Measurements from ENCODE around the gene HSFX1. TPM values are rescaled to one million over a fixed set of nuclear protein-coding genes. Genes with fewer than 3 reads are reported as not detected.
"Not testable (repeated sequence)": the region's sequence is repeated elsewhere in the genome, so short reads cannot be mapped to it uniquely, and the experiment has no call there.

Gene HSFX1
- polyA plus RNA-seq, 1 donor from 2014 or later: 0.57 TPM

- no peaks in the 10 kb centered on the region for H3K36me3 ChIP-seq (ENCODE audit: insufficient read depth, low read length)
- H2AFZ ChIP-seq (ENCODE audit: low read depth, low read length): no peak overlapping the region
- H3K4me3 ChIP-seq (ENCODE audit: low read length): no peak overlapping the region
- TF ChIP-seq, protein P1, sequence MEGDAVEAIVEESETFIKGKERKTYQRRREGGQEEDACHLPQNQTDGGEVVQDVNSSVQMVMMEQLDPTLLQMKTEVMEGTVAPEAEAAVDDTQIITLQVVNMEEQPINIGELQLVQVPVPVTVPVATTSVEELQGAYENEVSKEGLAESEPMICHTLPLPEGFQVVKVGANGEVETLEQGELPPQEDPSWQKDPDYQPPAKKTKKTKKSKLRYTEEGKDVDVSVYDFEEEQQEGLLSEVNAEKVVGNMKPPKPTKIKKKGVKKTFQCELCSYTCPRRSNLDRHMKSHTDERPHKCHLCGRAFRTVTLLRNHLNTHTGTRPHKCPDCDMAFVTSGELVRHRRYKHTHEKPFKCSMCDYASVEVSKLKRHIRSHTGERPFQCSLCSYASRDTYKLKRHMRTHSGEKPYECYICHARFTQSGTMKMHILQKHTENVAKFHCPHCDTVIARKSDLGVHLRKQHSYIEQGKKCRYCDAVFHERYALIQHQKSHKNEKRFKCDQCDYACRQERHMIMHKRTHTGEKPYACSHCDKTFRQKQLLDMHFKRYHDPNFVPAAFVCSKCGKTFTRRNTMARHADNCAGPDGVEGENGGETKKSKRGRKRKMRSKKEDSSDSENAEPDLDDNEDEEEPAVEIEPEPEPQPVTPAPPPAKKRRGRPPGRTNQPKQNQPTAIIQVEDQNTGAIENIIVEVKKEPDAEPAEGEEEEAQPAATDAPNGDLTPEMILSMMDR (IDR thresholded peaks at IDR 0.05; ENCODE audit: poor library complexity, severe bottlenecking): no peak
- TF ChIP-seq, protein P2, sequence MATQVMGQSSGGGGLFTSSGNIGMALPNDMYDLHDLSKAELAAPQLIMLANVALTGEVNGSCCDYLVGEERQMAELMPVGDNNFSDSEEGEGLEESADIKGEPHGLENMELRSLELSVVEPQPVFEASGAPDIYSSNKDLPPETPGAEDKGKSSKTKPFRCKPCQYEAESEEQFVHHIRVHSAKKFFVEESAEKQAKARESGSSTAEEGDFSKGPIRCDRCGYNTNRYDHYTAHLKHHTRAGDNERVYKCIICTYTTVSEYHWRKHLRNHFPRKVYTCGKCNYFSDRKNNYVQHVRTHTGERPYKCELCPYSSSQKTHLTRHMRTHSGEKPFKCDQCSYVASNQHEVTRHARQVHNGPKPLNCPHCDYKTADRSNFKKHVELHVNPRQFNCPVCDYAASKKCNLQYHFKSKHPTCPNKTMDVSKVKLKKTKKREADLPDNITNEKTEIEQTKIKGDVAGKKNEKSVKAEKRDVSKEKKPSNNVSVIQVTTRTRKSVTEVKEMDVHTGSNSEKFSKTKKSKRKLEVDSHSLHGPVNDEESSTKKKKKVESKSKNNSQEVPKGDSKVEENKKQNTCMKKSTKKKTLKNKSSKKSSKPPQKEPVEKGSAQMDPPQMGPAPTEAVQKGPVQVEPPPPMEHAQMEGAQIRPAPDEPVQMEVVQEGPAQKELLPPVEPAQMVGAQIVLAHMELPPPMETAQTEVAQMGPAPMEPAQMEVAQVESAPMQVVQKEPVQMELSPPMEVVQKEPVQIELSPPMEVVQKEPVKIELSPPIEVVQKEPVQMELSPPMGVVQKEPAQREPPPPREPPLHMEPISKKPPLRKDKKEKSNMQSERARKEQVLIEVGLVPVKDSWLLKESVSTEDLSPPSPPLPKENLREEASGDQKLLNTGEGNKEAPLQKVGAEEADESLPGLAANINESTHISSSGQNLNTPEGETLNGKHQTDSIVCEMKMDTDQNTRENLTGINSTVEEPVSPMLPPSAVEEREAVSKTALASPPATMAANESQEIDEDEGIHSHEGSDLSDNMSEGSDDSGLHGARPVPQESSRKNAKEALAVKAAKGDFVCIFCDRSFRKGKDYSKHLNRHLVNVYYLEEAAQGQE (IDR thresholded peaks at IDR 0.05; ENCODE audit: borderline replicate concordance): no peak
- TF ChIP-seq RAD21 (conservative IDR thresholded peaks at IDR 0.05): no peak
- no peak for TF ChIP-seq EZH2 (IDR thresholded peaks at IDR 0.05; ENCODE audit: borderline replicate concordance, insufficient read depth, low read length, poor library complexity, severe bottlenecking)
- TF ChIP-seq POLR2AphosphoS5 (IDR thresholded peaks at IDR 0.05): no peak
- no peak for TF ChIP-seq EP300 (conservative IDR thresholded peaks at IDR 0.05; ENCODE audit: poor library complexity, severe bottlenecking)
- no peak for TF ChIP-seq TAF1 (IDR thresholded peaks at IDR 0.05; ENCODE audit: low read depth)
- no peak for TF ChIP-seq SMC3 (conservative IDR thresholded peaks at IDR 0.05; ENCODE audit: poor library complexity)
- no peak for TF ChIP-seq MXI1 (conservative IDR thresholded peaks at IDR 0.05; ENCODE audit: poor library complexity, severe bottlenecking)
- no peak overlapping the region for H3K9ac ChIP-seq (ENCODE audit: low read length)
- no peaks in the 10 kb centered on the region for H3K27me3 ChIP-seq (ENCODE audit: insufficient read depth, low read depth, low read length)
- no peaks in the 10 kb centered on the region for H3K9me3 ChIP-seq (ENCODE audit: low read length)
- no peak overlapping the region for H3K4me2 ChIP-seq (ENCODE audit: low read length)
- no peaks in the 10 kb centered on the region for H3F3A ChIP-seq (ENCODE audit: insufficient read depth, low read length, poor library complexity, severe bottlenecking)
- no peak overlapping the region for H3K27ac ChIP-seq (ENCODE audit: low read length)
- H3K79me2 ChIP-seq (replicated peaks; ENCODE audit: insufficient read depth, low read length): no peaks in the 10 kb centered on the region
- H4K20me1 ChIP-seq (ENCODE audit: insufficient read depth): no peaks in the 10 kb centered on the region
- H3K9me2 ChIP-seq (ENCODE audit: insufficient read depth, low read length): no peaks in the 10 kb centered on the region
These were observed 14.0 kb upstream of the HSFX1 start for GRCh38 chrX:149759824-149760223.

GRCh38 chrX:149760965-149761364 lies 12.9 kb upstream of the HSFX1 start:
- no peaks in the 10 kb centered on the region for H3K9me2 ChIP-seq (ENCODE audit: insufficient read depth, low read length)
- H3K79me2 ChIP-seq (replicated peaks; ENCODE audit: insufficient read depth, low read length): no peaks in the 10 kb centered on the region
- H3K4me3 ChIP-seq (ENCODE audit: low read length): no peak overlapping the region
- no peak overlapping the region for H3K9ac ChIP-seq (ENCODE audit: low read length)
- TF ChIP-seq SMC3 (conservative IDR thresholded peaks at IDR 0.05; ENCODE audit: poor library complexity): no peak
- TF ChIP-seq, protein P1 (IDR thresholded peaks at IDR 0.05; ENCODE audit: poor library complexity, severe bottlenecking): no peak
- TF ChIP-seq TAF1 (IDR thresholded peaks at IDR 0.05; ENCODE audit: low read depth): no peak
- TF ChIP-seq EP300 (conservative IDR thresholded peaks at IDR 0.05; ENCODE audit: poor library complexity, severe bottlenecking): no peak
- no peak for TF ChIP-seq EZH2 (IDR thresholded peaks at IDR 0.05; ENCODE audit: borderline replicate concordance, insufficient read depth, low read length, poor library complexity, severe bottlenecking)
- TF ChIP-seq, protein P2 (IDR thresholded peaks at IDR 0.05; ENCODE audit: borderline replicate concordance): no peak
- H3K4me2 ChIP-seq (ENCODE audit: low read length): no peak overlapping the region
- no peaks in the 10 kb centered on the region for H3F3A ChIP-seq (ENCODE audit: insufficient read depth, low read length, poor library complexity, severe bottlenecking)
- no peaks in the 10 kb centered on the region for H3K9me3 ChIP-seq (ENCODE audit: low read length)
- no peaks in the 10 kb centered on the region for H3K27me3 ChIP-seq (ENCODE audit: insufficient read depth, low read depth, low read length)
- H3K27ac ChIP-seq (ENCODE audit: low read length): no peak overlapping the region
- H3K36me3 ChIP-seq (ENCODE audit: insufficient read depth, low read length): no peaks in the 10 kb centered on the region
- H2AFZ ChIP-seq (ENCODE audit: low read depth, low read length): no peak overlapping the region
- no peaks in the 10 kb centered on the region for H4K20me1 ChIP-seq (ENCODE audit: insufficient read depth)

DNA sequence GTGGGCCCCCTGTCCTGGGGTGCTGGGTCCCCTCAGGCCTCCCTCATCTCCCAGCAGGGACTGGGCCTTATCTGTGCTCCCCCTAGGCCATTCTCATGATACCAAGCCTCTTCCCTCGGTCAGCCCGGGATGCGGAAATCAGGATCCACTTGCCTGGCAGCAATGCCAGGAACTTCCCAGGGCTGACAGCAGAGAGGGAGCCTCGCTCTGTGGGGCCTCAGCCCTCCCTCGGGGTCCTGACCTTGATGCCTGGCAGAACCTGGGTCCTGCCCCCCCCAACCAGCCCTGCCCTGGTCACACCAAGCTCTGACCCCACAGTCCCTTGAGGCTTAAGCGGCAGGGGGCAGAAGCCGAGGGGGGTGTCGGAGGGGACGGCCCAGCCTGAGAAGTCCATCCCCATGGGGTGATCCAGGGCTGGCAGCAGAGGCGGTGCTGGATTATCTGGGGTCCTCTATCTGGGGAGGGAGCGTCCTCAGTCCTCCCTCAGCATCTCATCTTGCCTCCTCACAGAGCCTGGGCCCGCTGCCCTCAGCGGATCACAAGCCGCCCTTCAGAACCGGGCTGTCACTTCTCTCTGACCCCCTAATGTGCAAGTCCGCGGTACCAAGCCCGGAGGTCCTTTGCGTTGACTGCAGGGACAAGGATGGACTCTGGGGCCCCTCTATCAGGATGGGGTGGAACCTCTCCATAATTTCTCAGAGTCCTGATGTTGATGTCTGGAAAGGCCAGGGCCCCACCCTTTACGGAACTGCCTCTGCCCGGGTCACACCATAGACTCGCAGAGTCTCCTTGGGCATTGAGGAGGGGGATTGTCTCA lies 11.8 kb upstream of the HSFX1 start:
- H3K27ac ChIP-seq (ENCODE audit: low read length); H3K9me3 ChIP-seq (ENCODE audit: low read length); H3K36me3 ChIP-seq (ENCODE audit: insufficient read depth, low read length); H3K4me2 ChIP-seq (ENCODE audit: low read length); H3K9ac ChIP-seq (ENCODE audit: low read length); H2AFZ ChIP-seq (ENCODE audit: low read depth, low read length); H3K9me2 ChIP-seq (ENCODE audit: insufficient read depth, low read length); H3K27me3 ChIP-seq (ENCODE audit: insufficient read depth, low read depth, low read length); H3F3A ChIP-seq (ENCODE audit: insufficient read depth, low read length, poor library complexity, severe bottlenecking); H3K4me3 ChIP-seq (ENCODE audit: low read length); H3K79me2 ChIP-seq (replicated peaks; ENCODE audit: insufficient read depth, low read length); H4K20me1 ChIP-seq (ENCODE audit: insufficient read depth): not testable (repeated sequence)
